A549 (cell line): ENCODE results near the gene OSBPL8.

ENCODE experiments used
- BHLHE40 ChIP-seq: IDR thresholded peaks from 2 replicates; pipeline ENCODE4 v1.6.1; 2012; ENCODE audit warnings: low read depth, low read length, inconsistent platforms
- CEBPB ChIP-seq, 2 experiments: fragments of >200 bp in 1 of 2; sonication (Bioruptor Twin) in 1 of 2; formaldehyde crosslinking in 1 of 2; IDR thresholded peaks; 2 replicates each; pipeline ENCODE4 v1.6.1; 2012 to 2016
- HDAC2 ChIP-seq: fragments of 200-600 bp; sonication (generic); IDR thresholded peaks from 2 replicates; pipeline ENCODE4 v1.6.1; 2016
- JUN ChIP-seq, 2 experiments: fragments of >200 bp; sonication (Bioruptor Twin); formaldehyde crosslinking; IDR thresholded peaks; 2 replicates in 1 of 2; 3 replicates in 1 of 2; pipeline ENCODE4 v1.6.1; 2016 to 2017
- MAFK ChIP-seq: fragments of 450-650 bp; IDR thresholded peaks from 2 replicates; pipeline ENCODE4 v1.6.1; 2014; ENCODE audit not compliant: partially characterized antibody
- POLR2A ChIP-seq: IDR thresholded peaks from 2 replicates; pipeline ENCODE4 v1.6.1; 2012; ENCODE audit warnings: mild to moderate bottlenecking, low read length
- RCOR1 ChIP-seq: fragments of 150-350 bp; IDR thresholded peaks from 2 replicates; pipeline ENCODE4 v1.6.1; 2014; ENCODE audit warnings: antibody characterized with exemption, low read length, low read depth
- SMC3 ChIP-seq: fragments of >200 bp; sonication (Bioruptor Twin); formaldehyde crosslinking; IDR thresholded peaks from 3 replicates; pipeline ENCODE4 v1.6.1; 2018; ENCODE audit warnings: inconsistent platforms
- TFCP2L1 ChIP-seq: fragments of 250-450 bp; sonication (Bioruptor Pico); IDR thresholded peaks from 2 replicates; pipeline ENCODE4 v1.5.0; 2021; ENCODE audit warnings: mild to moderate bottlenecking
- TF ChIP-seq, protein P1 (sequence below): fragments of >200 bp; sonication (Bioruptor Twin); formaldehyde crosslinking; IDR thresholded peaks from 3 replicates; pipeline ENCODE4 v1.5.1; 2016
- TF ChIP-seq, protein P2 (sequence below): IDR thresholded peaks from 2 replicates; pipeline ENCODE4 v1.6.1; 2012
- TF ChIP-seq, protein P3 (sequence below): fragments of 150-350 bp; IDR thresholded peaks from 2 replicates; pipeline ENCODE4 v1.6.1; 2014; ENCODE audit warnings: low read depth, mild to moderate bottlenecking, low read length

DNA sequence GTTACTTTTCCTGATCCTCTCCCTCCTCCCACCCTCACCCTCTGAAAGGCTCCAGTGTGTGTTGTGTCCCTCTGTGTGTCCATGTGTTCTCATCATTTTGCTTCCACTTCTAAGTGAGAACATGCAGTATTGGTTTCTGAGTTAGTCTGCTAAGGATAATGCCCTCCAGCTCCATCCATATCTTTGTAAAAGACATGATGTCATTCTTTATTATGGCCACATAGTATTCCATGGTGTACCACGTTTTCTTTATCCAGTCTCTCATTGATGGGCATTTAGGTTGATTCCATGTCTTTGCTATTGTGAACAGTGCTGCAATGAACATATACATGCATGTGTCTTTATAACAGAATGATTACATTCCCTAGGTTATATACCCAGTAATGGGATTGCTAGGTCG is 159.4 kb downstream of the OSBPL8 start:
- TF ChIP-seq, protein P1, sequence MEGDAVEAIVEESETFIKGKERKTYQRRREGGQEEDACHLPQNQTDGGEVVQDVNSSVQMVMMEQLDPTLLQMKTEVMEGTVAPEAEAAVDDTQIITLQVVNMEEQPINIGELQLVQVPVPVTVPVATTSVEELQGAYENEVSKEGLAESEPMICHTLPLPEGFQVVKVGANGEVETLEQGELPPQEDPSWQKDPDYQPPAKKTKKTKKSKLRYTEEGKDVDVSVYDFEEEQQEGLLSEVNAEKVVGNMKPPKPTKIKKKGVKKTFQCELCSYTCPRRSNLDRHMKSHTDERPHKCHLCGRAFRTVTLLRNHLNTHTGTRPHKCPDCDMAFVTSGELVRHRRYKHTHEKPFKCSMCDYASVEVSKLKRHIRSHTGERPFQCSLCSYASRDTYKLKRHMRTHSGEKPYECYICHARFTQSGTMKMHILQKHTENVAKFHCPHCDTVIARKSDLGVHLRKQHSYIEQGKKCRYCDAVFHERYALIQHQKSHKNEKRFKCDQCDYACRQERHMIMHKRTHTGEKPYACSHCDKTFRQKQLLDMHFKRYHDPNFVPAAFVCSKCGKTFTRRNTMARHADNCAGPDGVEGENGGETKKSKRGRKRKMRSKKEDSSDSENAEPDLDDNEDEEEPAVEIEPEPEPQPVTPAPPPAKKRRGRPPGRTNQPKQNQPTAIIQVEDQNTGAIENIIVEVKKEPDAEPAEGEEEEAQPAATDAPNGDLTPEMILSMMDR, result no peak
- TF ChIP-seq CEBPB (IDR thresholded peaks at IDR 0.05) (no peak), SMC3 (no peak), HDAC2 (no peak), TFCP2L1 (CRISPR knock-in tag) (no peak), BHLHE40 (no peak), MAFK (no peak), POLR2A (no peak), JUN (IDR thresholded peaks at IDR 0.05) (no peak), RCOR1 (no peak)
- TF ChIP-seq, protein P2, sequence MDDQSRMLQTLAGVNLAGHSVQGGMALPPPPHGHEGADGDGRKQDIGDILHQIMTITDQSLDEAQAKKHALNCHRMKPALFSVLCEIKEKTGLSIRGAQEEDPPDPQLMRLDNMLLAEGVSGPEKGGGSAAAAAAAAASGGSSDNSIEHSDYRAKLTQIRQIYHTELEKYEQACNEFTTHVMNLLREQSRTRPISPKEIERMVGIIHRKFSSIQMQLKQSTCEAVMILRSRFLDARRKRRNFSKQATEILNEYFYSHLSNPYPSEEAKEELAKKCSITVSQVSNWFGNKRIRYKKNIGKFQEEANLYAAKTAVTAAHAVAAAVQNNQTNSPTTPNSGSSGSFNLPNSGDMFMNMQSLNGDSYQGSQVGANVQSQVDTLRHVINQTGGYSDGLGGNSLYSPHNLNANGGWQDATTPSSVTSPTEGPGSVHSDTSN, result no peak
- TF ChIP-seq, protein P3, sequence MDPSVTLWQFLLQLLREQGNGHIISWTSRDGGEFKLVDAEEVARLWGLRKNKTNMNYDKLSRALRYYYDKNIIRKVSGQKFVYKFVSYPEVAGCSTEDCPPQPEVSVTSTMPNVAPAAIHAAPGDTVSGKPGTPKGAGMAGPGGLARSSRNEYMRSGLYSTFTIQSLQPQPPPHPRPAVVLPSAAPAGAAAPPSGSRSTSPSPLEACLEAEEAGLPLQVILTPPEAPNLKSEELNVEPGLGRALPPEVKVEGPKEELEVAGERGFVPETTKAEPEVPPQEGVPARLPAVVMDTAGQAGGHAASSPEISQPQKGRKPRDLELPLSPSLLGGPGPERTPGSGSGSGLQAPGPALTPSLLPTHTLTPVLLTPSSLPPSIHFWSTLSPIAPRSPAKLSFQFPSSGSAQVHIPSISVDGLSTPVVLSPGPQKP, result no peak
